ENCODE results near the gene SNAPC1.
"Not testable (repeated sequence)": the region's sequence is repeated elsewhere in the genome, so short reads cannot be mapped to it uniquely, and the experiment has no call there.

The SNAPC1 gene

GRCh38 chr14:61761959-61762786, at the start of gene SNAPC1:
SNAPC1 (plus strand) TSS chr14:61762420; CDS start chr14:61762461, 41 bp downstream.
- peak; percentile 96 to 97 for DNase-seq

DNA sequence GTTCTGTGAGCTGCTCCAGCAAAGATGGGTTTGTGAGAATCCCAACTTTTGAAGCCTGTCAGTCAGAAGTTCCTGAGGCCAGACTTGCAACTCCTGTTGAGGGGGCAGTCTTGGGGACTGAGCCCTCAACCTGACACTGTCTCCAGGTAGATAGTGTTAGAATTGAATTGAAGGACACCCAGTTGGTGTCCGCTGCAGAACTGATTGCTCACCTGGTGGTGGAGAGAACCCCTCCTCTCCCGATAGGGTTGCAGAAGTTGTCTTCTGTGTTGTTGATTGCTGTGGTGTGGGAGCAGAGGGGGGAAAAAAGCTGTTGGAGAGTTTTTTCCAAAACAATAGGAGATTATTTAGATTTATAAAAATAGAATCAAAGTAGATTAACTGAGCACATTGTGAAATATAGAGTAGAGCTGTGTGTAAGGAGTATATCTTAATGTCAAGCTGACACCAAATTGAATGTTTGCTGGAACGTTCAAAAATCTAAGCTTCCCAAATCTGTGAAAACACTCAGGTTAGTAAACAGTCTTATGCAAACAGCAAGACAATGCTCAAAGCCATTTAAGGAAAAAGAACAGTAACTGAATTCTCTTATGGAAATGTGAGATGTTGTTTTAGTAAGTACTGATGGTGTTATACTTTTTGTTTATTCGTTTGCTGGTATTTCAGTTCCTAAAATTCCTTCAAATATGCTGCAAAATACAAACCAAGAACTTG, 48.3 kb upstream of the SNAPC1 start:
- DNase-seq = no peak

GRCh38 chr14:61716956-61717355, 45.3 kb upstream of the SNAPC1 start:
- no peak for DNase-seq

DNA sequence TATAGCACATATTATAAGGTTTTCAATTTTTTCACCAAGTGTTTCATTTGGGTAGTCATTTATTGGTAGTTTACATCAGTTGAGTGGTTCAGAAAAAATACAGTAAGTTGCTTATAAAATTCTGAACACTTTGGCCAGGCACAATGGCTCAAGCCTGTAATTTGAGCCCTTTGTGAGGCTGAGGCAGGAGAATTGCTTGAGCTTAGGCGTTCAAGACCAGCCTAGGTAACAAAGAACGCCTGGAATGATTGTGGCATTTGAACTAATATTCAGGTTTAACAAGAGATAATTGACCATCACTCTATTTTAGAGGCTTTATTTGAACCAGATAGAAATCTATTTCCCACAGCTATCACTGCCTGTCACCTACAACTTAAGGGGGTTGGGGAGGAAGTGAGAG, 44.2 kb upstream of the SNAPC1 start:
- no peak for DNase-seq

DNA sequence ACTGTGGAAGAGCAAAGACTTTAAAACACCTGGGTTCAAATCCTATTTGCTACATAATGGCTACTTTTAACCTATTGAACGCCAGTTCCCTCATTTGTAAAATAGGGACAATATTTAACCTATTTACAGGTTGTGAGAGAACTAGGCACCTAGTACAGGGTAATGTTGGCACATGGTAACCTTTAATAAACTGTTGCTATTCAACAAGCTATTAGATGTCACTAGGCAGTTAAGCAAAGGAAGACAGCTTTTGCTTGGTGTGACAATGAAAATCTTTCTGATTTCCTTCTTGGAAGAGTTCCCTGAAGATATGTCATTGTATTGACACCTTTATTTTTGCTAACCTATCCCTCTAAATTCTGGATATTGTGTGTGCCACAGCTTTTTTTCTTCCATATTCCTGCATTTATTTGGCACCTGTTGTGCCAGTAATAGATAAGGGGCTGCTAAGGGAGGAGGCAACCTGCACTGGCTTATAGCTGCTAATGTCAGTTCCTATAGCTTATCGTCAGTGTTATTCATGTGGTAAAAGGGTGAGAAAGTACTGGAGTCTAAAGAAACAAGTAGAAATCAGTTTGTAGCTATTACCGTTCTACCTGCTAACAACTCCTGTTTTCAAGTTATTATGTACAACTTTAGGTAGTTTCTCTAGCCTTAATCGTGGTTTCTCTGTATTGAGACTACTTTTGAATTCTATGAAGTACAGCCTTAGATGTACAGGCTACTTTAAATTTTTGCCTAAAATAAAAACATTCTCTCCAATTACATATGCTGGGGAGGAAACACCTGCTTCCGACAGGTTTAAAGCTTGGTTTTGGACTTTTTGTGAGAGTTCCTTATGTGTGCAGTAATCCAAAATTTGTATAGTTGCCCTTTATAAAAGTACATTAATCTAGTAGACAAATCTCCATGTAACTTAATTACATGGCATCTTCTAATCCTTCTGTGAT, 42.6 kb upstream of the SNAPC1 start:
- no peak for DNase-seq

- DNase-seq = no peak
Observed at GRCh38 chr14:61720294-61720661, 41.9 kb upstream of the SNAPC1 start.

GRCh38 chr14:61720741-61721140, 41.5 kb upstream of the SNAPC1 start:
- DNase-seq = no peak

DNA sequence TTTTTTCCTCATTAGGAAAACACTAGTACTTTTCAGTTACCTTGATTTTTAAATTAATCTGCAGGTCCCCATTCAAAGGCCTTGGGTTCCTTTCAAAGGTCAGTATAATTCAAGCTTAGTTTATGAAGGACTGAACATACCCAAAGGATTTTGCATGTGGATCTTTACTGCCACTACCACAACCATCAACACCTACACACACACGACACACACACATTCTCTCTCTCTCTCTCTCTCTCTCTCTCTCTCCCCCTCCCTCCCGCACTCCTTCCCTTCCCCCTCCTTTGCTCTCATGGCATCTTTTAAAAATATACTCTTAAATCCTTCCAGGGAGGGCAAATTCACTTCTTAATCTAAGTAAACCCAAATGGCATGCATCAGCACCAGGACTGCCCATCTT, 38.1 kb upstream of the SNAPC1 start:
- no peak for DNase-seq

DNA sequence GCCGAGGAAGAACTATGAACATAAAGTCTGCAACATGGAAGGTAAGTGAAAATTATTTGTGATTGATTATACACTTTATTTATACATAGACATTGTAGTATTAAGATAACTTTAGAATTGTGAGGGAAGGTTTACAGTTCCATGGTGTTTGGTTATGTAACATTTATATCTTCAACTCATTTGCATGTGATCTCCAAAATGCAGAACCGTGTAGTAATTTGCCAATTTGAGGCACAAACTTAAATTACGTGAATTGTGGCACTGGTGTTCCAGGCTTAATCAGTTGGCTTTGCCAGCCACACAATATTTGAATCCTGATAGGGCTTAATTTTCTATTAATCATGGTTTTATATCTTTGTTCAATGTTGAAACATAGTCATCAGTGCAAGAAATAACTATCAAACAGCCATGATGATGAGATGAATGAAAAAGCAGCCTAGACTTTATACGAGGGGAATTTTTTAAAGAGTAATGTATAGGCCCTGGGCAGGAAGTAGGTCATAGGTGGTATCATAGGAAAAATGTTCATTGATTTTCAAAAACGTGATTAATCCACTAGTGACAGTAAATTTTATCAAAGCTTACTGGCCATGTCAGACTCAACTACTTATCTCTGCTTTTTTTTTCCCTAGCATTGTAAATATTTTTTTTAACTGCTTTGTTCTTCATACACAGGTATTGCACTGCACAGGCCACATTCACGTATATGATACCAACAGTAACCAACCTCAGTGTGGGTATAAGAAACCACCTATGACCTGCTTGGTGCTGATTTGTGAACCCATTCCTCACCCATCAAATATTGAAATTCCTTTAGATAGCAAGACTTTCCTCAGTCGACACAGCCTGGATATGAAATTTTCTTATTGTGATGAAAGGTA, 35.2 kb upstream of the SNAPC1 start:
- no peak for DNase-seq

- DNase-seq = no peak
Observed at GRCh38 chr14:61730756-61731373, 31.4 kb upstream of the SNAPC1 start.

DNA sequence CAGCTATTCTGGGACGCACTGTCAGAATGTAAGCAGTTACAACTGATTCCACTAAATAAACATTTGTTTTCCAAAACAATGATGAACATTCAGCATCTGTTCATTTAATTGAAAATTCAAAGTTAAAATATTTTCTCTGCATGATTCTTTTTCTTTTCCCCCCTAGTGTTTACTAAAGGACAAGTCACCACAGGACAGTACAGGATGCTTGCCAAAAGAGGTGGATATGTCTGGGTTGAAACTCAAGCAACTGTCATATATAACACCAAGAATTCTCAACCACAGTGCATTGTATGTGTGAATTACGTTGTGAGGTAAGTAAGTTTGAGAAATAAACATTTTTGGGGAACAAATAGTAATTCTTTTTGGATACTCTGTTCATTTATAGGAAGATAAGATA, 28.2 kb upstream of the SNAPC1 start:
- DNase-seq = no peak

DNA sequence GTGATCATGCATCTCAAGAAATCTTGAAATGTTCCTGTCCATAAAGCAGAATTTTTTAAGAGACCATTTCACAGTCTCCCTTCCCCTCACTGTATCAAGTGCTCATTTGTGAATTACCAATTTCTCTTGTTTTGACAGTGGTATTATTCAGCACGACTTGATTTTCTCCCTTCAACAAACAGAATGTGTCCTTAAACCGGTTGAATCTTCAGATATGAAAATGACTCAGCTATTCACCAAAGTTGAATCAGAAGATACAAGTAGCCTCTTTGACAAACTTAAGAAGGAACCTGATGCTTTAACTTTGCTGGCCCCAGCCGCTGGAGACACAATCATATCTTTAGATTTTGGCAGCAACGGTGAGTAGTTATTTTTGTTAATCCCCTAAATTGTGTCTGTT, 25.5 kb upstream of the SNAPC1 start:
- no peak for DNase-seq

GRCh38 chr14:61737915-61738314, 24.3 kb upstream of the SNAPC1 start:
- DNase-seq = no peak

- no peak for DNase-seq
Observed at GRCh38 chr14:61739133-61739532, 23.1 kb upstream of the SNAPC1 start.

GRCh38 chr14:61742371-61742770, 19.8 kb upstream of the SNAPC1 start:
- no peak for DNase-seq

GRCh38 chr14:61744238-61744637, 18.0 kb upstream of the SNAPC1 start:
- no peak for DNase-seq

DNA sequence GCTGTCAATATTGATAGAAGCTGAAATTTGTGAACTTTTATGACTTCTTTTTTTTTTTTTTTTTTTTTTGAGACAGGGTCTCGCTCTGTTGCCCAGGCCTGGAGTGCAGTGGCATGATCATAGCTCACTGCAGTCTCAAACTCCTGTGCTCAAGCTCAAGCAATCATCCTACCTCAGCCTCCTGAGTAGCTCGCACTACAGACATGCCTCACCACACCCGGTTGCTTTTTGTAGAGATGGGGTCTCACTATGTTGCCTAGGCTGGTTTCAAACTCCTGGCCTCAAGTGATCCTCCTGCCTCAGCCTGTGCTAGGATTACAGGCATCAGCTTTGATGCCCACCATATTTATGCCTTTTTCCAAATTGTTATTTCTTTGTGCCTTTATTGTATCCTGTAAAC, 15.9 kb upstream of the SNAPC1 start:
- DNase-seq = not testable (repeated sequence)

DNA sequence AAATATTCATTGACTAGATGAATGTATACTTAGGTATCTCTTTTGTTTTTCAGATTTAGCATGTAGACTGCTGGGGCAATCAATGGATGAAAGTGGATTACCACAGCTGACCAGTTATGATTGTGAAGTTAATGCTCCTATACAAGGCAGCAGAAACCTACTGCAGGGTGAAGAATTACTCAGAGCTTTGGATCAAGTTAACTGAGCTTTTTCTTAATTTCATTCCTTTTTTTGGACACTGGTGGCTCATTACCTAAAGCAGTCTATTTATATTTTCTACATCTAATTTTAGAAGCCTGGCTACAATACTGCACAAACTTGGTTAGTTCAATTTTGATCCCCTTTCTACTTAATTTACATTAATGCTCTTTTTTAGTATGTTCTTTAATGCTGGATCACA, 15.3 kb upstream of the SNAPC1 start:
- DNase-seq = no peak

DNA sequence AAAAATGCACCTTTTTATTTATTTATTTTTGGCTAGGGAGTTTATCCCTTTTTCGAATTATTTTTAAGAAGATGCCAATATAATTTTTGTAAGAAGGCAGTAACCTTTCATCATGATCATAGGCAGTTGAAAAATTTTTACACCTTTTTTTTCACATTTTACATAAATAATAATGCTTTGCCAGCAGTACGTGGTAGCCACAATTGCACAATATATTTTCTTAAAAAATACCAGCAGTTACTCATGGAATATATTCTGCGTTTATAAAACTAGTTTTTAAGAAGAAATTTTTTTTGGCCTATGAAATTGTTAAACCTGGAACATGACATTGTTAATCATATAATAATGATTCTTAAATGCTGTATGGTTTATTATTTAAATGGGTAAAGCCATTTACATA, 14.9 kb upstream of the SNAPC1 start:
- DNase-seq = no peak

DNA sequence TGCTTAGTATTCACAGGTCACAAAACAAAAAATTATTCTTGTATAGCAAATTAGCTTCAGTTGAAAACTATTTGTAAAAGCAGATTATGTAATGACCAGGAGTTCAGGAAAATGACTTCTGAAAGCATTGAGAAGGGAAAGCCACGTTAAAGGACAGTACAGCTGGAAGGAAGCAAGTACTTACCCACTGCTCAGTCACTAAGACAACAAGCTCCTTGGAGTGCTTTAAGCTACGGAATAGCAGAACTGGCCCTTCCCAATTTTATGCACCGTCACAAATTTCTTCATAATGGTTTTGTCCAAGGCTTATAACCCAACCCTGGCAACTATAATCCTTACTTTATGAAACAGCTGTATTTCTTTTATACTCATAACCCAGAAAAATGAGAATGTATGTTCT, 13.0 kb upstream of the SNAPC1 start:
- no peak for DNase-seq

GRCh38 chr14:61749867-61750266, 12.4 kb upstream of the SNAPC1 start:
- no peak for DNase-seq

All from activated CD4-positive, alpha-beta T cell treated with anti-CD3 and anti-CD28 coated beads, Interleukin-2, amount 50 U/mL, for 4 hours (primary cell).